Activated naive CD4-positive, alpha-beta T cell treated with anti-CD3 and anti-CD28 coated beads, Interleukin-2, amount 50 U/mL, for 16 hours (primary cell): Measurements from ENCODE around the gene MINAR1.
"Not testable (repeated sequence)": the region's sequence is repeated elsewhere in the genome, so short reads cannot be mapped to it uniquely, and the experiment has no call there.

Source experiments
- DNase-seq: peaks from one replicate; pipeline ENCODE4 v3.0.0-alpha.2; 2020

MINAR1 gene, protein sequence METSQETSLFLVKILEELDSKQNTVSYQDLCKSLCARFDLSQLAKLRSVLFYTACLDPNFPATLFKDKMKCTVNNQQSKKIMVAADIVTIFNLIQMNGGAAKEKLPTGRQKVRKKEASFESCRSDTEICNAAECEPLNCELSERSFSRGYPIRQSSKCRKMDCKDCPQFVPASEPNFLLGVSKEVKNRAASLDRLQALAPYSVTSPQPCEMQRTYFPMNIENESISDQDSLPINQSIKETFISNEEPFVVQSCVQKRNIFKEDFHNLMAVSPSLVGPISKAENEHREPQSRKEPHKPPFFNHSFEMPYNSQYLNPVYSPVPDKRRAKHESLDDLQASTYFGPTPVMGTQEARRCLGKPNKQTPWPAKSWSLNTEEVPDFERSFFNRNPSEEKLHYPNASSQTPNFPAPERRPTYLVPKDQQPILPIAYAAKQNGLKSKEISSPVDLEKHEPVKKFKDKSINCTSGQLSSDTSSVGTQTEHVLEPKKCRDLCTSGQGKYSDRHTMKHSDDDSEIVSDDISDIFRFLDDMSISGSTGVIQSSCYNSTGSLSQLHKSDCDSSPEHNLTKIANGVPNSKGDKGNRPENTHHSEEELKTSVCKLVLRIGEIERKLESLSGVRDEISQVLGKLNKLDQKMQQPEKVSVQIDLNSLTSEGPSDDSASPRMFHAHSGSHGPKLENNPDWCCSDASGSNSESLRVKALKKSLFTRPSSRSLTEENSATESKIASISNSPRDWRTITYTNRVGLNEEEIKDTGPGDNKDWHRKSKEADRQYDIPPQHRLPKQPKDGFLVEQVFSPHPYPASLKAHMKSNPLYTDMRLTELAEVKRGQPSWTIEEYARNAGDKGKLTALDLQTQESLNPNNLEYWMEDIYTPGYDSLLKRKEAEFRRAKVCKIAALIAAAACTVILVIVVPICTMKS

DNA sequence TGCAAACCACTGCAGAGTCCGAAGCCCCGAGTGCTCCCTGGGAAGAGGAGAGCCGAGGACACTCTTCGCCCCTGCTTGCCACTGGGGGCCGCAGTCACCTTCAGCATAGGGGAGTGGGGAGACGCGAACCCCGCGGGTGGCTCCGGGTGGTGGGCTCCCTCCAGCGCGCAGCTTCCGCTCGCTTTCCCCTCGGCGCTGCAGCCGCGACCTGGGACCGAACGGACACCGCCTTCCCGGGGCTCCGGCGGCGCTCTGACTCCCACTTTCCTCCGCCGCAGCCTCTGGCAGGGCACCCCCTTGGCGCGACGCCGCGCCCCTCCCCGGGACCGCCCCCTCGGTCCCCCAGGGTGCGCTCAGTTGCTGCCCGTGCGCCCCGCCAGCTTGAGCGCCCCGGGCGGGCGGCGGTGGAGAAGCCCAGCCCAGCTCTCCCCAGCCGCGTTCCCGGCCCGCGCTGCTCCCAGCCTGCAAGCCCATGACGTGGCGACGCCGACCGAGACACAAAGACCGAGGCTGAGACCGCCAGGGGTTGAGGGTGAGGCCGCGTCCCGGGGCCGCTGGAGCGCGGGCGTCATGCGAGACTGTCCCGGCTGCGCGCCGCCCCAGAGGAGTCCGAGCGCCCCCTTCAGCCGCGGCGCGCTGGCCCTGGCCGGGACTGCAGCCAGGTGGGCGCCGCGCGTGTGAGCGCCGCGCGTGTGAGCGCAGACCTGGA, at the start of gene MINAR1:
TSS of gene MINAR1 (plus strand) at position 701 of the 709 bp plus-strand sequence. CDS start 23,812 bp downstream, outside the sequence.
- no peak for DNase-seq

DNA sequence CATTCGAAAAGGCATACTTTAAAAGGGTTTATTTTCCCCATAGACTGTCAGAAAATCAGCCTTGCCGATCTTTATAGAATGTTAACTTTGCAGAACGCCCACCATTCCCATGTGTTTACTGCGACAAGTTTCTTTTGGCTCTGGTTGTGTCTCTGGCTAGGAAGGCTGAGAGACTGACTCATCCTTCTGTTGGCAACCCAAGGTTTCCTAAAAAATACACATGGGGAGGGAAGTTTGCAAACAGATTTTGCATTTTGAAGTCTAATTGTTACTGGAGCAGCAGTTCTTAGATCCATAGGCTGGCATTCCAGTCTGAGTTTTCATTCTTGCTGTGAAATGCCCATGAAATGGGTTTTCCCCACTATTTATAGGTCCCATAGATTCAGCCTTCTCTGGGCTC, 37.9 kb upstream of the MINAR1 start:
- no peak for DNase-seq

DNA sequence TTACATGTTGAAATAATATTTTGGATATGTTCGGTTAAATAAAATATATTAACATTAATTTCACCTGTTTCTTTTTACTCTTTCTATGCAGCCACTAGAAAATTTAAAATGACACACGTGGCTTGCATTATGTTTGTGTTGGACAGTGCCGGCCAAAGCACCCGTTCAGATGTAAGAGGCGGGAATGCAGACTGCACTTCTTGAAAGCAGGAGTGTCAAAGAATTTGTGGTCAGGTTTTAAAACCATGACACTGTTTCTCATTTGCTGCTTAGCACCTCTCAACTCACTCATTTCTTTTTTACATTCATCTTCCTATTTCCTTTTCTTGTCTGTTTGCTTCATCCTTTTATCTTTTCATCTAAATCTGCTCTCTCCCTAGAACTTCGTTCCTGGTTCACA, 35.3 kb upstream of the MINAR1 start:
- no peak for DNase-seq

DNA sequence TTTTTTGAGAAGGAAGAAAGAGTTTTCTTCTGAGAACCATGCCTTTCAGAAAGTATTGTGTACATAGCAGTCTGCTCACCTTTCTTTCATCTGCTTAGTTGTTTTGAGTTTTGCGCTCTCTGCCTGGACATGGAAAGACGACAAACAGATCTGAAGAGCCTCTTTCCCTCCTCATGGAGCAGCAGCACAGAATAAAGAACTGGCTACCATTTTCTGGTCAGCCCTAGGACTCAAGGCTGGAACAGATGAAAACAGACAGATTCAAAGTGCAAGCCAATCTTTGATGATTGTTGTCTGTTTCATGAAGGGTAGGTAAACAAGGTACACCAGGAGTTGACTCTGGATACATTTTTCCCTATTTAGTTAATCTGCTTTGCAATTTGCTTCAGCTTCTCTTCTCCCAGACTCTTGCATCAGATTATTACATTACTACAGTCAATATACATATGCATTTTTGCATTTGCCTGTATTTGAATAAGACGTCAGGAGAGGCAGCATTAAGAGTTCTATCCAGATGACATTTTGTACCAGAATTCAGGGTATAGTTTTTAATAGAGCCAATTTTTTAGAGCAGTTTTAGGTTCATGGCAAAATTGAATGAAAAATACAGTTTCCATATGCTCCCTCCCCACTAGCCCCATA, 34.7 kb upstream of the MINAR1 start:
- DNase-seq, result no peak

DNA sequence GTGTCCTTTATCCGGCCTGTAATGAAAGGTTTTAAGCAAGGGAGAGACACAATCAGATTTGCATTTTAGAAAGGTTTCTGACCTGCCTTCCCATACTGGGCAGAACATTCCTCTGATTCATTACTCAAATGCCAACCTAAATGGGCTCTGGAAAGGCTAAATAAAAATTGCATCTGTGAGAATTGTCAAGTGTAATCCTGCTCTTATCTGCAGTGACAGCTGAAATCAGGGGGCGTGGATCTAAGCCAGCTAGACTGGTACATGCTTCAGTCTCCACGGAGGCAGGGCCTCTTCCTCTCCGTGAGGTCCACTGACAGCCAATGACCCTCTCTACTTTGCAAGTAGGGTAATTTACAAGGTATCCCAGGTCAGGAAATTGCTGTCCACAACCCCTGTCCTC, 32.5 kb upstream of the MINAR1 start:
- no peak for DNase-seq

DNA sequence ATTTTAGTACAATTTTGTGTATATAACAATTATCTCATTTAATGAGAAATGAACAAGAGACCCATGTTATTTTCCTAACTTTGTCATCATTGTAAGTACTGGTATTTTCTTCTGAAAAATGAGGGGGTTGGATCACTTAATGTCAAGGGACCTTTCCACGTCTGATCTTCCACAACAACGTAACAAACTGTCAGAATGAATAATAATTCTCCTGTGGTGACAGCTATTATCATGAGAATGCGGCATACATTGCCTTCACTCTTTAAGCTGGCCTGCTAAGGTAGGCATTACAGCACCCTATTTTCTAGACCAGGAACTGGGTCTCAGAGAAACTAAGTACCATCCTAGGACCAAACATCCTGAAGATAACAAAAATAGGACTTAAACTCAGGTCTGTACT, 31.5 kb upstream of the MINAR1 start:
- DNase-seq, result no peak

DNA sequence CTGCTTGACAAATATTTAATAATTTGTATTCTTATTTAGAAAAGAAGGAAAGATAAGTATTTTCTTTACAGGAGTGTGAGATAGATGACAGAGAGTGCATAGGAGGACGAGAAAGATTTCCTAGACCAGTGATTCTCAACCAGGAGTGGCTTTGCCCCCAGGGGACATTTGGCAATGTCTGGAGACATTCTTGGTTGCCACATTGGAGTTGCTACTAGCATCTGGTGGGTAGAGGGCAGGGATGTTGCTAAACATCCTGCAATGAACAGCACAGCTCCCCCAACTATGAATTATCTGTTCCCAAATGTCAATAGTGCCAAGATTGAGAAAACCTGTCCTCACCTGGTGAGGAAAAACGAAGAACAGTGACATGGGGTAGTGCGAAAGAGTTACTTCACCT, 30.8 kb upstream of the MINAR1 start:
- DNase-seq, result no peak

DNA sequence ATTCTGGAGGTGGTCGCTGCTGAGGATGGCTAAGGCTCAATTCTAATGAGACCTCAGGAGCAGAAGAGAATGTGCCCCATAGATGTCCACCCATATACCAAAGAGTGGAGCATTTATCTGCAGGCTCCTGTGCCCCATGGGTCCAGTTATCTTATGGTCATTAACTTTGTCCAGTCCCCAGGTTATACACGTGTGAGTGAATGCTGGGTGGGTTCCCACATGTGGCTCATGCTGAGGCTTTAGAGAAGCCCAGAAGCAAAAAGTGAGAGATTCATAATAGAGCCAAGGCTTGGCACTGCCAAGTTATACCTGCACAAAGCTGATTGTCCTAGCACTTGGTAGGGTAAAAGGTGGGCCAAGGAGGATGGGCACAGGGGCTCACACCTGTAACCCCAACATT, 30.0 kb upstream of the MINAR1 start:
- no peak for DNase-seq

DNA sequence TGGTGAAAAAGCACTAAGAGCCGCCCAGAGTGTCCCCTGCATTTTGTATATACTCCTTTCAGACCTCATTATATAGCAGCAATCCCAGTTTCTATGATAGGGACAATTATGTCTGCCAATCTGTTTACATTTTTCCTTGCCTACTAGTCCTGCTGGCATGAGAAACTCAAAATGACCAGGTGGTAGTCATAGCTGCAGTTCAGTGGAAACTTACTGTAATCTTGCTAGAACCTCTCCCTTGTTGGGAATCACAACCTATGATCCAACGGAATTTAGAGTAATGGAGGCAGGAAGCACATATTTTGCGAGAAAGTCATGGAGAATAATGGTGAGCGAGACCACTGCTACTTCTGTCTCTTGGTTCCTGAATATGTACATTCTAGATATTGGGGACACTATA, 28.6 kb upstream of the MINAR1 start:
- no peak for DNase-seq

DNA sequence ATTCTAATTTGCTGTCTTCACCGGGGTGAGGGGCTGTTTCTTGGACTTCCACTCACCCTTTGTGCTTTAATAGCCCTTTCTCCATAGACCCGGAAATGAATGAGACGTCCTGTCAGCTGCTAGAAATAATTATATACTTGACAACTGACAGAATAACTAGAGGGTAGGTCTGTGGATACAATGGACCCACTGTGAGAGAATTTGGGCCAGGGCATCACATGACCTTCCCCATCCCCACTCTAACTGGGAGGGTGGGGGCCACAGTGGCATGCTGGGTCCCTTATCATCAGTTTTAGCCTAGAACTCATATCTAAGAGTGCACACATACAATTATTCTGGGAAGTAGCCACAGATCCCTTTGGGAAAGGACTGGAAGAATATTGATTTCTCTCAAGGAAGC, 25.9 kb upstream of the MINAR1 start:
- DNase-seq, result no peak

DNA sequence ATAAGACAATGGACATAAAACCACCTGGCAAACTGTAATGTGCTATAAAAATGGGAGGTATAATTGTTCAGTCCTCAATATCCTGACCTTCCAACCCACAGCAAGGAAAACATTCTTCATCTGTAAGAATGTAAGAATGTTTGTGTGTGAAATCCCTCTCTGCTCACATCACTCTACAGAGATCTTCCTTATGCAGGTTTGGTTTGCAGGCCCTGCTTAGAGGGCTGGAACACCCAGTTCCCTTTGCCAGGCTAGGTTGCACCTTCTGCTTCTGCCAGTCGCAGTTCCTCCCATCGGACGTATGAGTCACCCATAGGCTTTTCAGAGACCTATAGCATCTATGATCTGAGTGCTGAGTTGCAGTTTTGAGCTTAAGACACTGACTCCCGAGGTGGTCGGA, 24.1 kb upstream of the MINAR1 start:
- DNase-seq, result no peak

DNA sequence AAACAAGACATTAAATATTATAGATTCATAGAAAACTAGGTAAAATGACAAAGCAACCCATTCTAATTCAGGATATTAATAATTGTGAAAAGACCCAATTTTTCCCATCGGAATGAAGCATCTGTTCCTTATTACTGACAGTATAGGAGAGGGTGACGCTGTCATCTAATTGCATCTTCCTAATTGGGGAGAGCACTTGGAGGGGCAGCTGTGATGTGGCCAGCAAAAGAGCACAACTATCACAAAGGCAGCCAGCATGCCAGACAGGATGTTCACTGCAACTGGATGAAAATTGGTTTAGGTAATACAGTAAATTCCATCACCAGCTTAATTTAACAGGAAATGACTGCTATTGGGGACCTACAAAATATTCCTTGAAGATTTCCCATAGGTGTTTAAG, 21.9 kb upstream of the MINAR1 start:
- DNase-seq, result no peak

DNA sequence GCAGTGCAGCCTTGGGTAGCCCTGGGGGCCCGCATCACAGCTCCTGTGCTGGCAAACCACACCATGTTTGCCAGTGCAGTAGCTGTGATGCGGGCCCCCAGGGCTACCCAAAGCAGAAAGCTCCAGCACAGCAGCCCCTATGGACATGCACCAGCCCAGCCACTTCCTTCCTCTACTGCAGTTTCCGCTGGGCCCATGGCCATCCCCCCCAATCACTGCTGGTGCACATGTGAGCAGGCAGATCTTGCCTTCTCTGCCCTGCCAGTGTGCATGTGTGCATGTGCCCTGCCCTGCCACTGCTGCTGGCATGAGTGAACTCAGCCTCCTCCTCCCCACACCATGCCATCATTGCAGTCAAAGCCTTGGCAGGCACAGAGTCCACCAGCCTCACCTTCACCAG, 20.1 kb upstream of the MINAR1 start:
- DNase-seq, result no peak

DNA sequence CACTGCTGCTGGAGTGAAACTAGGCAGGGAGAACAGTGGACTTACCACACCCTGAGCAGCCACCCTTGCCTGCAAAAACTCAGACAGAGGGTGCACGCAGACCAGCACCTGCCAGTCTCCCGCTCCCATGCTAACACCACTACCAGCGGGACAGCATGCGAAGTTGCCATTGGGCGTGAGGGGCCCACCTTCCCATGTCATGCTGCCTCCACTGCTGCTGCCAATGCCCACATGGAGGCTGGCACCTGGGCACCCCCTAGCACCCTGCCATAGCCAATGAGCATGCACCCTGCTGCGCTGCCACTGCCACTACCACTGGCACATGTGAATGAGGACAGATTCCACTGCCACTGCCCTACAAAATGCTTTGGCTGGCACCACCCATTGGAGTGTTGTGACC, 19.7 kb upstream of the MINAR1 start:
- no peak for DNase-seq

DNA sequence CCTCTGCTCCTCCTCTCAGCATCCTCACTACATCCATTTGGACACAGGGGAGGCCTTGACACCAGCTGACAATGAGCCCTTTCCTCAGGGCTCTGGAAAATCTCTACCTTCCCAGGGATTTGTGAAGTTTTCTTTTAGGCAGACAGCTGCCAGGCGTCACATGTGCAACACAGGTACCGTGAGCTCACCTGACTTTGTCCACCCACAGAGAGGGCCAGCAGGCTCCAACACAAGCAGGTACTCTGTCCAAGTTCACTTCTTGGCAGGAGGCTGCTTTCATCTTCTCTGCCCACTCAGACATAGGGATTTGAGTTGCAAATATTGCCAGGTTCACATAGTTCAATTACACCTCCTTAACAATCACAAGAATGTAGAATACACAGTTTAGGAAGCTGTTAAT, 15.3 kb upstream of the MINAR1 start:
- no peak for DNase-seq

DNA sequence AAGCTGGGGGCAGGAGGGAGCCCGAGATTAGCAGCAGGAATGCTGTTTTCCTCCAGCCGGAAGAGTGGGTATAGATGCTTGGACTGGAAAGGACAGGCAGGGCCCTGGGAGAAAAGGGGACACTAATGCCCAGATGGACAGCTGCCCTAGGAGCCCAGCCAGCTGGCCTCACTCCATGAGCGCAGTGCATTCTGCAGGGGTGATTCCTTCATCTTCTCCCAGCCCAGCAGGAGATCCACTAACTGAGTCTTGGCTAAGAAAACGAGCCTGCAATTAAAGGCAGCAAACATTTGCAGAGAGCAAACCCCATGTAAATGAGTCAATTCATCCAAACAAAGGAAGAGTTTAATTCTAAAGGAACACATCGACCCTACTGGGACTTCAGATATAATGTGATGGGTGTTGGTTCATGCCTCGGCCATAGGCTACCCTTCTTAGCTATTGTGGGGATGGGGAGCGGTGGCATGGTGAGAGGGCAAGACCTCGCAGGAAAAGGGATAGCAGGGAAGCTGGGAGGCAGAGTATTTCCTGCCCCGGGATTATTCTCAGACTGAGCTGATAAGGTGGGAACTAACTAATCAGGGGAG, 13.3 kb upstream of the MINAR1 start:
- DNase-seq, result no peak

DNA sequence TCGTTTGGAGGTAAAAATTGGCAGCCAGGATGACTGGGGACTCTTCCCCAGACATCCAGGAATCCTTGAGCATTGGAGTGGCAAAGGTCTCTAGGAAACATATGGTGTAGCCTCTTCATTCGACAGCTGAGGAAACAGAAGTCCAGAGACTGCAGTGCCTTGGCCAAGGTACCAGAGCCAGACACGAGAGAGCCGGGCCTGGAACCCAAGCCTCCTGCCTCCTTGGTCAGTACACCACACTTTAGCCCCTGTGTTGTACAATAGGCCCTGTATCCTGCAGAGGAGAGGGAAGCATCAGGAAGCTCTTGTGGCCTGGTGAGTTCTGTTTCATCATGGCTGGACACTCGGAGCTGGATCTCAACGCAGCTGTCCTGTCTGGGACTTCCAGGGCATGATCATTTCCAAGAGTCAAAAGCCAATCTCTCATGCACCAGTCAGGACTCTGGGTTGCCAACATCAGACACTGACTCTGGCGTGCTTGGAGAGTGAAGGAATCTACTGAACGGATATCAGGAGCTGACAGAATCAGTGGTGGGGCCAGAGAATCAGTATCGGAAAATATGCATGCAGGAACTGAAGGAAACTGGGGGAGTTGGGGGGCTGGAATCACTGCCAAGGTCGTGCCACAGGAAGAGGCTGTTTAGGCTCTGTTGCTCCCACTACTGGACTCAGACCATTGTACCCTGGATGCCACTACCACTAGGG, 6.4 kb upstream of the MINAR1 start:
- no peak for DNase-seq

DNA sequence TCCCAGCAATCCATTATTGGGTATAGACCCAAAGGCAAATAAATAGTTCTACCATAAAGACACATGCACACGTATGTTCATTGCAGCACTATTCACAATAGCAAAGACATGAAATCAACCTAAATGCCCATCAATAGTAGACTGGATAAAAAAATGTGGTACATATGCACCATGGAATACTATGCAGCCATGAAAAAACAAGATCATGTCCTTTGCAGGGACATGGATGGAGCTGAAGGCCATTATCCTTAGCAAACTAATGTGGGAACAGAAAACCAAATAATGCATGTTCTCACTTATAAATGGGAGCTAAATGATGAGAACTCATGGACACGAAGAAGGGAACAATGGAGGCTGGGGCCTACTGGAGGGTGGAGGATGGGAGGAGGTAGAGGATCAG, 5.2 kb upstream of the MINAR1 start:
- not testable (repeated sequence) for DNase-seq

DNA sequence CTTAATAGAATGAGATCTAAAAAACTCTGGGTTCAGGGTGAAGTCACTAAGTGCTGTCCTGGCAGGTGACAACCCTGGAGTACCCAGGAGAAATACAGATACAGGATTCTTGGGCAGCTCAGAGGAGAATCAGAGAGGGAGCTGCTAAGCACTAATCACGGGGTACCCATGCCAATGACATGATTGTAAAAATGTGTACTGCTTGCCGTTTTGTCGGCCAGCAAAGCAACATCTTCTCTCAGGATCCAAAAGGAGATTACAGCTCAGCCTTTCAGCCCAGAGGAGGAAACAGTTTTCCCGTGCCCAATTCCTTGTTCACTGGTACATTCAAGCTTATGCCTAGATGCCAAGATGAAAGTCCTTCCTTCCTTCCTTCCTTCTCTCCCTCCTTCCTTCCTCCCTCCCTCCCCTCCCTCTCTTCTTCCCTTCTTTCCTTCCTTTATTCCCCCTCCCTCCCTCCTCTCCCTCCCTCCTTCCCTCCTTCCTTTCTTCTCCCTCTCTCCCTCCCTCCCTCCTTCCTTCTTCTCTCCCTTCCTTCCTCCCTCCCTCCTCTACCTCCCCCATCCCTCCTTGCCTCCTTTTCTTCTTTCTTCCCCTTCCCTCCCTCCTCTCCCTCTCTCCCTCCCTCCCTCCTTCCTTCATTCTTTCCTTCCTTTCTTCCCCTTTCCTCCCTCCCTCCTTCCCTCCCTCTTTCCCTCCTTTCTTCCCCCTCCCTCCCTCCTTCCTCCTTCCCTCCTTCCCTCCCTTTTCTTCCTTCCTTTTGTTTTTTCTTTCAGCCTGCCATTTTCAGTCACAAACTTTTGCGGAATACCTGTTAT, 4.1 kb upstream of the MINAR1 start:
- DNase-seq, result no peak

DNA sequence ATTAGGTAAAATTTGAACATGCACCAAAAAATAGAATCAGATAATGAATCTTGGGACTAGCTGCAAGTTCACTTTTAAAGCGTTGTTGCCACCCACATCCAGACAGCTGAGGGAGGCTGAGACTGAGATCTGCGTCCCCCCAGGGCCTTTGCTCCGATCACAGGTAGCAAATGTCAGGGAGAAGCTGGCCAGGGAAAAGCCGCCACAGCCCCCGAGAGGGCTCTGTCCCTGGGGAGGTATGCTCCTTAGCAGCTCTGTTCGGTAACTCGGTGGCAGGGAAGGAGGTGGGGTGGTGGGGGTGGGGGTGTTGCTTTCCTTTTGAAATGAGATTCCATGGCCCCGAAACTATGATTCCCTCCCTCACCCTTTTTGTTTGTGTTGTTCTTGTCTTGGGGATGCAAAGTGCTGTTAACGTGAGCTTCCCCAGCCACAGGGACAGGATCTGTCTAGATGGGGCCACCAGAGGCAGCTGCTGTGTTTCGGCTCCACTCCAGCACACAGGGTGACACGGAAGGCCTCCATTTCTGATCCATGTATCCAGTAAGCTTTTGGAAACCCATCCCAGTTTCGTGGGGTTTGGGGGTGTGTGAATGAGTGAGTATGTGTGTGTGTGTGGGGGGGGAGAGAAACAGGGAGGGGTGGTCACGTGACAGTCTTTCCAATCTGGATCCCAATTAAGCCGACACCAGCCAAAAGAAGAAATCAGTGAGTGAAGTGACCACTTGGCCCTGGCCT, 1.1 kb upstream of the MINAR1 start:
- DNase-seq, result no peak
